Measurements from ENCODE around the gene ADAP1.

ADAP1 gene

GRCh38 chr7:894927-895450, 59.5 kb downstream of the ADAP1 start:
- TF ChIP-seq CTCF (IDR thresholded peaks at IDR 0.05; ENCODE audit: low read depth, low read length): no peak
- Histone ChIP-seq H3K9me3 (no peaks in the 10 kb centered on the region), H3K4me1 (peaks cover 5% of the 10 kb centered on the region), H3K36me3 (peaks cover 67% of the 10 kb centered on the region), H3K4me3 (ENCODE audit: low read depth, low read length) (no peak overlapping the region), H3K27me3 (no peaks in the 10 kb centered on the region)
- no peak for DNase-seq

- H3K36me3 ChIP-seq: peaks cover 68% of the 10 kb centered on the region
Measured at GRCh38 chr7:894164-894867, 60.2 kb downstream of the ADAP1 start.

GRCh38 chr7:893686-894085, 60.8 kb downstream of the ADAP1 start:
- no peak for TF ChIP-seq CTCF (IDR thresholded peaks at IDR 0.05; ENCODE audit: low read depth, low read length)
- Histone ChIP-seq H3K27me3 (no peaks in the 10 kb centered on the region), H3K36me3 (peaks cover 74% of the 10 kb centered on the region), H3K9me3 (no peaks in the 10 kb centered on the region), H3K4me1 (peaks cover 5% of the 10 kb centered on the region), H3K4me3 (ENCODE audit: low read depth, low read length) (no peak overlapping the region)
- peak; percentile 7 for DNase-seq

More at GRCh38 chr7:894164-894867, 60.2 kb downstream of the ADAP1 start:
- Histone ChIP-seq H3K4me3 (ENCODE audit: low read depth, low read length) (no peak overlapping the region), H3K9me3 (no peaks in the 10 kb centered on the region), H3K4me1 (peaks cover 5% of the 10 kb centered on the region), H3K27me3 (no peaks in the 10 kb centered on the region)
- TF ChIP-seq CTCF (IDR thresholded peaks at IDR 0.05; ENCODE audit: low read depth, low read length): no peak
- peak; percentile 10 for DNase-seq

- H3K36me3 ChIP-seq: peaks cover 76% of the 10 kb centered on the region
- DNase-seq: no peak
Measured at GRCh38 chr7:892648-893593, 61.6 kb downstream of the ADAP1 start.

GRCh38 chr7:891805-892204, 62.7 kb downstream of the ADAP1 start:
- Histone ChIP-seq H3K27me3 (no peaks in the 10 kb centered on the region), H3K4me3 (ENCODE audit: low read depth, low read length) (no peak overlapping the region), H3K36me3 (peaks cover 82% of the 10 kb centered on the region), H3K4me1 (no peaks in the 10 kb centered on the region), H3K9me3 (no peaks in the 10 kb centered on the region)
- no peak for TF ChIP-seq CTCF (IDR thresholded peaks at IDR 0.05; ENCODE audit: low read depth, low read length)
- no peak for DNase-seq

More at GRCh38 chr7:892648-893593, 61.6 kb downstream of the ADAP1 start:
- no peaks in the 10 kb centered on the region for H3K9me3 ChIP-seq
- H3K4me1 ChIP-seq: peaks cover 3% of the 10 kb centered on the region
- H3K27me3 ChIP-seq: no peaks in the 10 kb centered on the region
- H3K4me3 ChIP-seq (ENCODE audit: low read depth, low read length): no peak overlapping the region
- TF ChIP-seq CTCF (IDR thresholded peaks at IDR 0.05; ENCODE audit: low read depth, low read length): no peak
